HG02588 (cell line): ENCODE results near the gene WASHC2C.
"Not testable (repeated sequence)": the region's sequence is repeated elsewhere in the genome, so short reads cannot be mapped to it uniquely, and the experiment has no call there.

Source experiments
- ATAC-seq: cut with Tn5 transposase; IDR thresholded peaks from one replicate; pipeline ENCODE4 v1.9.1; 2021; ENCODE audit warnings: mild to moderate bottlenecking, moderate library complexity; ENCODE audit not compliant: unreplicated experiment

Gene WASHC2C

GRCh38 chr10:45768334-45768733 is 41.3 kb downstream of the WASHC2C start:
- ATAC-seq = not testable (repeated sequence)

- ATAC-seq = not testable (repeated sequence)
Observed at GRCh38 chr10:45771757-45772461, 44.8 kb downstream of the WASHC2C start.

GRCh38 chr10:45786217-45786616 is 59.2 kb downstream of the WASHC2C start:
- ATAC-seq = not testable (repeated sequence)

GRCh38 chr10:45787212-45787741 is 60.2 kb downstream of the WASHC2C start:
- not testable (repeated sequence) for ATAC-seq

- not testable (repeated sequence) for ATAC-seq
Observed at GRCh38 chr10:45789991-45790390, 62.9 kb downstream of the WASHC2C start.

GRCh38 chr10:45790694-45791426 is 63.8 kb downstream of the WASHC2C start:
- ATAC-seq = not testable (repeated sequence)

- ATAC-seq = not testable (repeated sequence)
Observed at GRCh38 chr10:45794761-45795160, 67.7 kb downstream of the WASHC2C start.

GRCh38 chr10:45803060-45804010 is 76.3 kb downstream of the WASHC2C start:
- not testable (repeated sequence) for ATAC-seq

- ATAC-seq = not testable (repeated sequence)
Observed at GRCh38 chr10:45804996-45805395, 77.9 kb downstream of the WASHC2C start.

- no peak for ATAC-seq
Observed at GRCh38 chr10:45809837-45810236, 82.8 kb downstream of the WASHC2C start.

- no peak for ATAC-seq
Observed at GRCh38 chr10:45811075-45811474, 84.0 kb downstream of the WASHC2C start.

- ATAC-seq = not testable (repeated sequence)
Observed at GRCh38 chr10:45812959-45813358, 85.9 kb downstream of the WASHC2C start.

GRCh38 chr10:45814146-45814545 is 87.1 kb downstream of the WASHC2C start:
- ATAC-seq = not testable (repeated sequence)

GRCh38 chr10:45817130-45817859 is 90.2 kb downstream of the WASHC2C start:
- ATAC-seq = no peak

GRCh38 chr10:45817912-45818311 is 90.8 kb downstream of the WASHC2C start:
- ATAC-seq = no peak

- ATAC-seq = no peak
Observed at GRCh38 chr10:45819552-45819951, 92.5 kb downstream of the WASHC2C start.

- not testable (repeated sequence) for ATAC-seq
Observed at GRCh38 chr10:45820107-45820830, 93.2 kb downstream of the WASHC2C start.

- not testable (repeated sequence) for ATAC-seq
Observed at GRCh38 chr10:45822918-45823317, 95.9 kb downstream of the WASHC2C start.
